OCI-LY3 (cell line): ENCODE measurements around the gene ARHGAP6.
A peak's percentile ranks its signal among the peaks of the same experiment; 100 is the strongest.

Source experiments
- H2AFZ ChIP-seq: fragments of 200-600, 300-600 bp; shearing (Covaris generic); 2 replicates; pipeline ENCODE4 v1.6.0; 2014; ENCODE audit warnings: antibody characterized with exemption, low read depth, low read length
- H3K27ac ChIP-seq: fragments of 200-600, 300-600 bp; sonication (generic); 2 replicates; pipeline ENCODE4 v1.5.1; 2014; ENCODE audit warnings: mild to moderate bottlenecking, low read length, moderate library complexity, mixed read lengths
- H3K27me3 ChIP-seq: fragments of 200-600, 300-600 bp; sonication (generic); 2 replicates; pipeline ENCODE4 v1.6.1; 2014; ENCODE audit warnings: low read depth, low read length, mixed read lengths
- H3K36me3 ChIP-seq: fragments of 200-600, 300-600 bp; sonication (generic); replicated peaks from 2 replicates; pipeline ENCODE3; 2014; ENCODE audit warnings: low read depth, low read length, mixed read lengths
- H3K4me1 ChIP-seq: fragments of 300-600, 200-600 bp; sonication (generic); 2 replicates; pipeline ENCODE4 v1.6.1; 2014; ENCODE audit warnings: low read length, mixed read lengths
- H3K4me2 ChIP-seq: fragments of 200-600, 300-600 bp; sonication (generic); 2 replicates; pipeline ENCODE4 v1.6.1; 2014; ENCODE audit warnings: low read length, mixed read lengths
- H3K4me3 ChIP-seq: fragments of 300-600, 200-600 bp; sonication (generic); 2 replicates; pipeline ENCODE4 v1.5.1; 2014; ENCODE audit warnings: antibody characterized with exemption, mild to moderate bottlenecking, low read length, moderate library complexity
- H3K79me2 ChIP-seq: fragments of 300-600, 200-600 bp; shearing (Covaris generic); 2 replicates; pipeline ENCODE4 v1.6.1; 2014; ENCODE audit warnings: mild to moderate bottlenecking, low read length, mixed read lengths
- H3K9ac ChIP-seq: fragments of 300-600, 200-600 bp; shearing (Covaris generic); 2 replicates; pipeline ENCODE4 v1.6.0; 2014; ENCODE audit warnings: mild to moderate bottlenecking, low read length, moderate library complexity
- H3K9me3 ChIP-seq: fragments of 200-600, 300-600 bp; shearing (Covaris generic); 2 replicates; pipeline ENCODE4 v1.6.1; 2014; ENCODE audit warnings: low read length, mixed read lengths; ENCODE audit not compliant: insufficient read depth
- H4K20me1 ChIP-seq: fragments of 200-600, 300-600 bp; sonication (generic); 2 replicates; pipeline ENCODE4 v1.6.1; 2016; ENCODE audit warnings: low read length, mixed read lengths; ENCODE audit not compliant: insufficient read depth
- EZH2phosphoT487 ChIP-seq: fragments of 200-600 bp; shearing (Covaris generic); IDR thresholded peaks from 2 replicates; pipeline ENCODE4 v1.6.1; 2018; ENCODE audit warnings: antibody characterized with exemption, mixed run types, low read depth
- TF ChIP-seq, protein P1 (sequence below): fragments of 200-600, 300-600 bp; sonication (generic); IDR thresholded peaks from 2 replicates; pipeline ENCODE4 v1.5.1; 2014; ENCODE audit warnings: antibody characterized with exemption, low read length, low read depth

The ARHGAP6 gene

DNA sequence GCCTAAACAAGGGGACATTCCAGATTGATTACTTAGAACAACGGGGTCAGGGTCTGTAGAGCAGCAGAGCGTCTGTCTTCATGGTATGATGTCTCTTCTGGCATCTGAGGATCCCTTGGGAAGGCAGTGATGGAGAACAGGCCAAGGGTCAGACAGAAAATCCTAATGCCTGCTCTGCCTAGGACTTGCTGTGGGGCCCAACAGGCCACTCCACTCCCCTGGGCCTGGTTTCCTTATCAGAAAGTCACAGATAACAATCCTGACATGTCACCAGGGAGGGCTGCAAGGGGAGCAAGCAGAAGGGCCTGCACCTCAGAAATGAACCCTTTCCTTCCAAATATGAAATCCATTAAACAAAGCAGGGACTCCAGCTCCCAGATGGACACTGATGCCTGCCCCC is 21.4 kb upstream of the ARHGAP6 start:
- Histone ChIP-seq H2AFZ (no peak overlapping the region), H3K9me3 (no peaks in the 10 kb centered on the region), H3K27me3 (no peaks in the 10 kb centered on the region), H3K4me1 (no peaks in the 10 kb centered on the region), H3K9ac (no peak overlapping the region), H3K79me2 (no peaks in the 10 kb centered on the region), H3K4me2 (no peak overlapping the region), H3K4me3 (no peak overlapping the region), H3K36me3 (no peaks in the 10 kb centered on the region), H4K20me1 (no peaks in the 10 kb centered on the region), H3K27ac (no peak overlapping the region)
- TF ChIP-seq, protein P1, sequence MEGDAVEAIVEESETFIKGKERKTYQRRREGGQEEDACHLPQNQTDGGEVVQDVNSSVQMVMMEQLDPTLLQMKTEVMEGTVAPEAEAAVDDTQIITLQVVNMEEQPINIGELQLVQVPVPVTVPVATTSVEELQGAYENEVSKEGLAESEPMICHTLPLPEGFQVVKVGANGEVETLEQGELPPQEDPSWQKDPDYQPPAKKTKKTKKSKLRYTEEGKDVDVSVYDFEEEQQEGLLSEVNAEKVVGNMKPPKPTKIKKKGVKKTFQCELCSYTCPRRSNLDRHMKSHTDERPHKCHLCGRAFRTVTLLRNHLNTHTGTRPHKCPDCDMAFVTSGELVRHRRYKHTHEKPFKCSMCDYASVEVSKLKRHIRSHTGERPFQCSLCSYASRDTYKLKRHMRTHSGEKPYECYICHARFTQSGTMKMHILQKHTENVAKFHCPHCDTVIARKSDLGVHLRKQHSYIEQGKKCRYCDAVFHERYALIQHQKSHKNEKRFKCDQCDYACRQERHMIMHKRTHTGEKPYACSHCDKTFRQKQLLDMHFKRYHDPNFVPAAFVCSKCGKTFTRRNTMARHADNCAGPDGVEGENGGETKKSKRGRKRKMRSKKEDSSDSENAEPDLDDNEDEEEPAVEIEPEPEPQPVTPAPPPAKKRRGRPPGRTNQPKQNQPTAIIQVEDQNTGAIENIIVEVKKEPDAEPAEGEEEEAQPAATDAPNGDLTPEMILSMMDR = no peak
- TF ChIP-seq EZH2phosphoT487 = no peak

- TF ChIP-seq EZH2phosphoT487 = no peak
- TF ChIP-seq, protein P1 = no peak
- no peaks in the 10 kb centered on the region for H3K4me1 ChIP-seq
- H3K27me3 ChIP-seq = no peaks in the 10 kb centered on the region
- H3K4me2 ChIP-seq = no peak overlapping the region
- H3K79me2 ChIP-seq = no peaks in the 10 kb centered on the region
- no peak overlapping the region for H3K27ac ChIP-seq
- H3K9me3 ChIP-seq = no peaks in the 10 kb centered on the region
- no peaks in the 10 kb centered on the region for H4K20me1 ChIP-seq
- no peak overlapping the region for H3K9ac ChIP-seq
- no peak overlapping the region for H3K4me3 ChIP-seq
- H3K36me3 ChIP-seq = no peaks in the 10 kb centered on the region
- no peak overlapping the region for H2AFZ ChIP-seq
Measured at GRCh38 chrX:11683057-11683456, 17.3 kb upstream of the ARHGAP6 start.

DNA sequence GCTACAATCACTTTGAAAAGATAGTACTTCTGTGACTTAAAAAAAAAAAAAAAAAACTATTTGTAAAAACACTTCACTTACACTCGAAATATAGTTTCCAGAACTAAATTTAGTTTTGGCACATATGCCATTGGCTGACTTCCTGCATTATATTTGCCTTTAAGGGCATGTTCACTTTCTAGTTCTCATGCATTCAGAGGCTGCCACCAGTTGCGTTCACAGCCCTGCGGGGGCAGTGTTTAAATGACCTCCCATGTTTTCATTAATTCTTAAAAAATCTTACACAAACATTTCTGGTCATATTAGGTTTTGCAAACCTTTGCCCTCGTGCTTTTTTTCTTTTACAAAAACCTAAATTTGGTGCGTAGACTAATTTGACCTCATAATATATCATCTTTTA is 12.4 kb upstream of the ARHGAP6 start:
- TF ChIP-seq EZH2phosphoT487 = no peak
- TF ChIP-seq, protein P1 = peak; percentile 36; the same call in 1 of the 2 replicates
- H3K9ac ChIP-seq = no peak overlapping the region
- peaks cover 10% of the 10 kb centered on the region for H3K4me1 ChIP-seq
- H3K36me3 ChIP-seq = no peaks in the 10 kb centered on the region
- no peaks in the 10 kb centered on the region for H3K27me3 ChIP-seq
- no peak overlapping the region for H3K4me2 ChIP-seq
- no peaks in the 10 kb centered on the region for H3K9me3 ChIP-seq
- H3K27ac ChIP-seq = no peak overlapping the region
- H2AFZ ChIP-seq = no peak overlapping the region
- H3K4me3 ChIP-seq = no peak overlapping the region
- H4K20me1 ChIP-seq = no peaks in the 10 kb centered on the region
- no peaks in the 10 kb centered on the region for H3K79me2 ChIP-seq

- H3K9me3 ChIP-seq = no peaks in the 10 kb centered on the region
- H4K20me1 ChIP-seq = no peaks in the 10 kb centered on the region
- H3K36me3 ChIP-seq = no peaks in the 10 kb centered on the region
- H3K4me1 ChIP-seq = peaks cover 8% of the 10 kb centered on the region
- H3K27me3 ChIP-seq = 0 out of 2 replicates have a peak, but pooled peaks cover 3% of the 10 kb centered on the region
- H3K4me2 ChIP-seq = no peak overlapping the region
- TF ChIP-seq, protein P1 = no peak
- TF ChIP-seq EZH2phosphoT487 = no peak
- no peak overlapping the region for H3K4me3 ChIP-seq
- no peak overlapping the region for H2AFZ ChIP-seq
- H3K9ac ChIP-seq = no peak overlapping the region
- H3K79me2 ChIP-seq = no peaks in the 10 kb centered on the region
- H3K27ac ChIP-seq = no peak overlapping the region
Measured at GRCh38 chrX:11672213-11672612, 6.5 kb upstream of the ARHGAP6 start.
